HG02759 (cell line): ENCODE measurements around the gene ID2.
A peak's percentile ranks its signal among the peaks of the same experiment; 100 is the strongest.

Experiments used
- ATAC-seq: cut with Tn5 transposase; IDR thresholded peaks from one replicate; pipeline ENCODE4 v1.9.1; 2021; ENCODE audit warnings: mild to moderate bottlenecking, moderate library complexity; ENCODE audit not compliant: unreplicated experiment

Gene ID2

GRCh38 chr2:8667896-8668512, 13.9 kb upstream of the ID2 start:
- no peak for ATAC-seq

GRCh38 chr2:8669157-8669817, 12.6 kb upstream of the ID2 start:
- no peak for ATAC-seq

- ATAC-seq, result no peak
Observed at GRCh38 chr2:8670580-8670979, 11.3 kb upstream of the ID2 start.

- no peak for ATAC-seq
Observed at GRCh38 chr2:8671176-8671575, 10.7 kb upstream of the ID2 start.

- ATAC-seq, result no peak
Observed at GRCh38 chr2:8671802-8672201, 10.1 kb upstream of the ID2 start.

- ATAC-seq, result no peak
Observed at GRCh38 chr2:8672940-8673339, 8.9 kb upstream of the ID2 start.

- ATAC-seq, result no peak
Observed at GRCh38 chr2:8673381-8673780, 8.5 kb upstream of the ID2 start.

GRCh38 chr2:8674420-8675009, 7.3 kb upstream of the ID2 start:
- ATAC-seq, result no peak

- no peak for ATAC-seq
Observed at GRCh38 chr2:8675543-8675942, 6.3 kb upstream of the ID2 start.

- no peak for ATAC-seq
Observed at GRCh38 chr2:8676191-8676920, 5.5 kb upstream of the ID2 start.

GRCh38 chr2:8676921-8677645, 4.8 kb upstream of the ID2 start:
- no peak for ATAC-seq

- no peak for ATAC-seq
Observed at GRCh38 chr2:8677646-8678592, 3.9 kb upstream of the ID2 start.

GRCh38 chr2:8678731-8679566, 2.9 kb upstream of the ID2 start:
- ATAC-seq, result peak; percentile 74

- ATAC-seq, result no peak
Observed at GRCh38 chr2:8679567-8679826, 2.4 kb upstream of the ID2 start.

GRCh38 chr2:8679827-8680731, 1.8 kb upstream of the ID2 start:
- ATAC-seq, result no peak

- ATAC-seq, result no peak
Observed at GRCh38 chr2:8680822-8681760, 765 bp upstream of the ID2 start.
